Small intestine (tissue), 7 donors: ENCODE measurements around the gene CXCL3. TPM values are rescaled to one million over a fixed set of nuclear protein-coding genes. Genes with fewer than 3 reads are reported as not detected.
A peak's percentile ranks its signal among the peaks of the same experiment; 100 is the strongest.

ENCODE experiments used
- DNase-seq, 2 donors: peaks; one replicate each; pipeline versions ENCODE4 v3.0.0 to v3.0.0-alpha.2; 2013
- FAIRE-seq: peaks from 2 replicates; lab custom pipeline; 2012; peaks lifted over from hg19 to GRCh38; lab: Jason Lieb, UNC
- H3K27ac ChIP-seq, 3 donors: one replicate each; pipeline ENCODE4 v1.5.1; 2013; ENCODE audit warnings: low read length in 2 of 3, mild to moderate bottlenecking in 2 of 3, control low read depth in 1 of 3, inconsistent platforms in 1 of 3, low read depth in 1 of 3, moderate library complexity in 1 of 3
- H3K27me3 ChIP-seq, 3 donors: one replicate each; pipeline ENCODE4 v1.6.1; 2013; ENCODE audit warnings: low read length in 3 of 3, inconsistent platforms in 1 of 3; ENCODE audit not compliant: control insufficient read depth in 3 of 3, insufficient read depth in 3 of 3
- H3K36me3 ChIP-seq, 3 donors: one replicate each; pipeline ENCODE4 v1.6.1; 2013; ENCODE audit warnings: low read length in 3 of 3, inconsistent platforms in 1 of 3, low read depth in 1 of 3, mild to moderate bottlenecking in 1 of 3, moderate library complexity in 1 of 3; ENCODE audit not compliant: control insufficient read depth in 3 of 3, insufficient read depth in 2 of 3
- H3K4me1 ChIP-seq, 3 donors: one replicate each; pipeline ENCODE4 v1.6.1; 2013; ENCODE audit warnings: low read length in 2 of 3, inconsistent platforms in 1 of 3, low read depth in 1 of 3, mild to moderate bottlenecking in 1 of 3, moderate library complexity in 1 of 3; ENCODE audit not compliant: control insufficient read depth in 3 of 3, insufficient read depth in 2 of 3
- H3K4me3 ChIP-seq, 3 donors: one replicate each; pipeline ENCODE4 v1.5.1; 2013; ENCODE audit warnings: low read length in 3 of 3, control low read depth in 1 of 3, inconsistent platforms in 1 of 3, low read depth in 1 of 3, mild to moderate bottlenecking in 1 of 3, moderate library complexity in 1 of 3
- H3K9me3 ChIP-seq, 2 donors: one replicate each; pipeline ENCODE4 v1.6.1; 2013; ENCODE audit warnings: low read depth in 1 of 2, low read length in 1 of 2; ENCODE audit not compliant: control insufficient read depth in 2 of 2, insufficient read depth in 1 of 2
- whole genome bisulfite sequencing, 3 donors: extraction: QIAGEN DNeasy Blood & Tissue Kit; methylation state at CpG; one replicate each; pipeline ENCODE4 v1.1.7; 2013; 5-methylcytosine and 5-hydroxymethylcytosine counted together
- polyA plus RNA-seq, 4 donors: library from polyadenylated mRNA; stranded (reverse) in 3 of 4; unstranded in 1 of 4; fragments of 200-250 nt in 3 of 4; fragments of 120-200 nt in 1 of 4; gene quantifications; one replicate each; pipeline versions ENCODE4 v1.2.1 to v1.2.3, GENCODE V29; 2013
- donor health status: healthy with polysubstance abuse.
- donor health status: control.
- donor health status: control.
- donor health status: Bipolar disorder and iron deficiency.
- donor health status: healthy.

CXCL3 gene
- polyA plus RNA-seq, 4 donors, result 0.89 to 5.6 (median 4.9) TPM; not detected in 1

GRCh38 chr4:74018771-74019170 is 19.7 kb downstream of the CXCL3 start:
- Histone ChIP-seq H3K27ac (no peak overlapping the region), H3K27me3 (no peaks in the 10 kb centered on the region), H3K4me3 (no peak overlapping the region), H3K36me3 (no peaks in the 10 kb centered on the region), H3K4me1 (no peaks in the 10 kb centered on the region), H3K9me3 (no peaks in the 10 kb centered on the region)
- FAIRE-seq (no peak), DNase-seq (no peak)
- WGBS, 3 donors, result 59 to 74% (median 71%) methylated on average over 3 of the region's 3 CpGs

GRCh38 chr4:74018116-74018515 is 20.4 kb downstream of the CXCL3 start:
- H3K9me3 ChIP-seq, result no peaks in the 10 kb centered on the region
- no peak for FAIRE-seq
- DNase-seq, result no peak
- H3K27ac ChIP-seq, result no peak overlapping the region
- H3K27me3 ChIP-seq, result no peaks in the 10 kb centered on the region
- no peak overlapping the region for H3K4me3 ChIP-seq
- no peaks in the 10 kb centered on the region for H3K4me1 ChIP-seq
- no peaks in the 10 kb centered on the region for H3K36me3 ChIP-seq

GRCh38 chr4:74016068-74016467 is 22.4 kb downstream of the CXCL3 start:
- FAIRE-seq, result no peak
- WGBS, 3 donors, result 56 to 86% (median 64%) methylated on average over 1 of the region's 1 CpG
- no peaks in the 10 kb centered on the region for H3K36me3 ChIP-seq

GRCh38 chr4:74015126-74015780 is 23.2 kb downstream of the CXCL3 start:
- no peak for DNase-seq
- Histone ChIP-seq H3K4me1 (no peaks in the 10 kb centered on the region), H3K9me3 (no peaks in the 10 kb centered on the region), H3K4me3 (no peak overlapping the region), H3K27me3 (no peaks in the 10 kb centered on the region), H3K27ac (no peak overlapping the region), H3K36me3 (no peaks in the 10 kb centered on the region)
- WGBS, 3 donors, result 82 to 97% (median 90%) methylated on average over 3 of the region's 3 CpGs
- no peak for FAIRE-seq

More at GRCh38 chr4:74016068-74016467, 22.4 kb downstream of the CXCL3 start:
- H3K27me3 ChIP-seq, result no peaks in the 10 kb centered on the region
- H3K27ac ChIP-seq, result no peak overlapping the region
- no peak for DNase-seq
- H3K4me3 ChIP-seq, result no peak overlapping the region
- H3K9me3 ChIP-seq, result no peaks in the 10 kb centered on the region
- H3K4me1 ChIP-seq, result no peaks in the 10 kb centered on the region

- no peak overlapping the region for H3K27ac ChIP-seq
- H3K4me1 ChIP-seq, result no peaks in the 10 kb centered on the region
- no peaks in the 10 kb centered on the region for H3K9me3 ChIP-seq
- no peak overlapping the region for H3K4me3 ChIP-seq
- no peaks in the 10 kb centered on the region for H3K27me3 ChIP-seq
- DNase-seq, result no peak
- WGBS, 3 donors, result 12 to 20% (median 19%) methylated on average over 1 of the region's 1 CpG
- H3K36me3 ChIP-seq, result no peaks in the 10 kb centered on the region
- FAIRE-seq, result no peak
Measured at GRCh38 chr4:74014332-74014731, 24.2 kb downstream of the CXCL3 start.

- Histone ChIP-seq H3K36me3 (no peaks in the 10 kb centered on the region), H3K27me3 (no peaks in the 10 kb centered on the region), H3K4me1 (no peaks in the 10 kb centered on the region), H3K9me3 (no peaks in the 10 kb centered on the region), H3K27ac (no peak overlapping the region), H3K4me3 (no peak overlapping the region)
- FAIRE-seq, result no peak
- WGBS, 3 donors, result 78 to 88% (median 79%) methylated on average over 2 of the region's 2 CpGs
- no peak for DNase-seq
Measured at GRCh38 chr4:74013264-74013663, 25.2 kb downstream of the CXCL3 start.

- H3K4me1 ChIP-seq, result no peaks in the 10 kb centered on the region
- H3K4me3 ChIP-seq, result no peak overlapping the region
- WGBS, 3 donors, result 88 to 90% (median 89%) methylated on average over 4 of the region's 4 CpGs
- H3K9me3 ChIP-seq, result no peaks in the 10 kb centered on the region
- no peaks in the 10 kb centered on the region for H3K36me3 ChIP-seq
- no peaks in the 10 kb centered on the region for H3K27me3 ChIP-seq
- H3K27ac ChIP-seq, result no peak overlapping the region
- no peak for FAIRE-seq
- DNase-seq, result no peak
Measured at GRCh38 chr4:74012130-74012529, 26.4 kb downstream of the CXCL3 start.

- Histone ChIP-seq H3K4me1 (peaks cover 0 to 10% (median 2%) of the 10 kb centered on the region in 3 donors), H3K36me3 (no peaks in the 10 kb centered on the region), H3K4me3 (no peak overlapping the region), H3K27ac (no peak overlapping the region), H3K9me3 (no peaks in the 10 kb centered on the region), H3K27me3 (no peaks in the 10 kb centered on the region)
- 87 to 91% (median 91%) methylated on average over 3 of the region's 3 CpGs for WGBS, 3 donors
- FAIRE-seq, result no peak
- no peak for DNase-seq
Measured at GRCh38 chr4:74009307-74009706, 29.2 kb downstream of the CXCL3 start.

GRCh38 chr4:74006009-74006476 is 32.4 kb downstream of the CXCL3 start:
- no peak overlapping the region for H3K4me3 ChIP-seq
- no peaks in the 10 kb centered on the region for H3K36me3 ChIP-seq
- H3K27me3 ChIP-seq, result no peaks in the 10 kb centered on the region
- 70 to 76% (median 74%) methylated on average over 2 of the region's 2 CpGs for WGBS, 3 donors
- H3K4me1 ChIP-seq, result peaks cover 0 to 10% (median 2%) of the 10 kb centered on the region in 3 donors
- DNase-seq (no peak), FAIRE-seq (no peak)
- H3K27ac ChIP-seq, result peak overlapping the region in 1 of 3 donors; percentile 52
- H3K9me3 ChIP-seq, result no peaks in the 10 kb centered on the region
